Endothelial cell (in vitro differentiated cells): ENCODE results near the gene ECSIT. TPM values are rescaled to one million over a fixed set of nuclear protein-coding genes. Genes with fewer than 3 reads are reported as not detected.
"Not testable (repeated sequence)": the region's sequence is repeated elsewhere in the genome, so short reads cannot be mapped to it uniquely, and the experiment has no call there.

ENCODE experiments used
- DNase-seq: peaks from one replicate; pipeline ENCODE4 v3.0.0; 2021; ENCODE audit warnings: low spot score
- H3K27ac Mint-ChIP-seq: one replicate; pipeline ENCODE4 v1.8.0; 2021; ENCODE audit warnings: mixed read lengths, inconsistent platforms; ENCODE audit not compliant: unreplicated experiment
- H3K27me3 Mint-ChIP-seq: one replicate; pipeline ENCODE4 v1.8.0; 2021; ENCODE audit warnings: mild to moderate bottlenecking, moderate library complexity, mixed read lengths, inconsistent platforms; ENCODE audit not compliant: unreplicated experiment
- H3K36me3 Mint-ChIP-seq: one replicate; pipeline ENCODE4 v1.8.0; 2021; ENCODE audit warnings: mild to moderate bottlenecking, low read depth, mixed read lengths, inconsistent platforms; ENCODE audit not compliant: unreplicated experiment
- H3K4me1 Mint-ChIP-seq: one replicate; pipeline ENCODE4 v1.8.0; 2021; ENCODE audit warnings: mild to moderate bottlenecking, mixed read lengths, inconsistent platforms; ENCODE audit not compliant: unreplicated experiment
- H3K4me3 Mint-ChIP-seq: one replicate; pipeline ENCODE4 v1.8.0; 2021; ENCODE audit warnings: mild to moderate bottlenecking, mixed read lengths, inconsistent platforms; ENCODE audit not compliant: unreplicated experiment
- H3K9me3 Mint-ChIP-seq: one replicate; pipeline ENCODE4 v1.8.0; 2021; ENCODE audit warnings: mixed read lengths, inconsistent platforms; ENCODE audit not compliant: unreplicated experiment
- CTCF ChIP-seq: fragments of 200-600 bp; sonication (generic); IDR thresholded peaks from one replicate; pipeline ENCODE4 v1.5.0; 2021; ENCODE audit warnings: antibody characterized with exemption; ENCODE audit not compliant: unreplicated experiment
- total RNA-seq: library from RNA; stranded (reverse); fragmentation: NEBNext Ultra II Directional; extraction: Animal tissue kit (Norgen Biotek cat#: 25700); gene quantifications from one replicate; pipeline ENCODE4 v1.2.1, GENCODE V29; 2021; ENCODE audit not compliant: unreplicated experiment

The ECSIT gene
- total RNA-seq, 1 donor from 2014 or later = 16.7 TPM

GRCh38 chr19:11461453-11461852 is 67.5 kb downstream of the ECSIT start:
- peaks cover 3% of the 10 kb centered on the region for H3K36me3 Mint-ChIP-seq
- no peak overlapping the region for H3K27ac Mint-ChIP-seq
- no peak for TF ChIP-seq CTCF

GRCh38 chr19:11460207-11460606 is 68.7 kb downstream of the ECSIT start:
- TF ChIP-seq CTCF = no peak
- no peak overlapping the region for H3K27ac Mint-ChIP-seq
- peaks cover 3% of the 10 kb centered on the region for H3K27me3 Mint-ChIP-seq
- no peaks in the 10 kb centered on the region for H3K9me3 Mint-ChIP-seq
- no peaks in the 10 kb centered on the region for H3K4me1 Mint-ChIP-seq
- DNase-seq = no peak
- no peak overlapping the region for H3K4me3 Mint-ChIP-seq
- peaks cover 3% of the 10 kb centered on the region for H3K36me3 Mint-ChIP-seq

More at GRCh38 chr19:11461453-11461852, 67.5 kb downstream of the ECSIT start:
- H3K4me3 Mint-ChIP-seq = no peak overlapping the region
- H3K9me3 Mint-ChIP-seq = no peaks in the 10 kb centered on the region
- no peaks in the 10 kb centered on the region for H3K4me1 Mint-ChIP-seq
- H3K27me3 Mint-ChIP-seq = peaks cover 6% of the 10 kb centered on the region
- DNase-seq = no peak

GRCh38 chr19:11458912-11459311 is 70.0 kb downstream of the ECSIT start:
- H3K27ac Mint-ChIP-seq, H3K9me3 Mint-ChIP-seq, DNase-seq, H3K36me3 Mint-ChIP-seq, H3K4me3 Mint-ChIP-seq, H3K4me1 Mint-ChIP-seq, H3K27me3 Mint-ChIP-seq: not testable (repeated sequence)

GRCh38 chr19:11458236-11458900 is 70.6 kb downstream of the ECSIT start:
- Mint-ChIP-seq H3K4me1 (no peaks in the 10 kb centered on the region), H3K27me3 (peaks cover 3% of the 10 kb centered on the region), H3K27ac (no peak overlapping the region), H3K9me3 (no peaks in the 10 kb centered on the region), H3K4me3 (no peak overlapping the region), H3K36me3 (peaks cover 3% of the 10 kb centered on the region)
- TF ChIP-seq CTCF = no peak
- DNase-seq = no peak

- Mint-ChIP-seq H3K27me3 (peaks cover 3% of the 10 kb centered on the region), H3K4me3 (no peak overlapping the region), H3K36me3 (peaks cover 3% of the 10 kb centered on the region), H3K27ac (no peak overlapping the region), H3K4me1 (no peaks in the 10 kb centered on the region), H3K9me3 (no peaks in the 10 kb centered on the region)
- TF ChIP-seq CTCF = no peak
- DNase-seq = no peak
Measured at GRCh38 chr19:11457831-11458230, 71.1 kb downstream of the ECSIT start.
